Breast epithelium (tissue), 3 donors: ENCODE measurements around the gene DBR1.

Source experiments
- CTCF ChIP-seq, 3 donors: fragments of 450-650 bp; IDR thresholded peaks; one replicate each; pipeline ENCODE4 v1.5.1; 2016 to 2017; ENCODE audit warnings: antibody characterized with exemption in 3 of 3, mild to moderate bottlenecking in 3 of 3, moderate library complexity in 3 of 3
- POLR2A ChIP-seq: fragments of 450-650 bp; IDR thresholded peaks from one replicate; pipeline ENCODE4 v1.6.1; 2016; ENCODE audit warnings: antibody characterized with exemption, mild to moderate bottlenecking, moderate library complexity
- POLR2AphosphoS5 ChIP-seq, 3 donors: sonication (generic); formaldehyde crosslinking; IDR thresholded peaks; one replicate each; pipeline ENCODE4 v1.6.1; 2017; ENCODE audit warnings: antibody characterized with exemption in 3 of 3

DNA sequence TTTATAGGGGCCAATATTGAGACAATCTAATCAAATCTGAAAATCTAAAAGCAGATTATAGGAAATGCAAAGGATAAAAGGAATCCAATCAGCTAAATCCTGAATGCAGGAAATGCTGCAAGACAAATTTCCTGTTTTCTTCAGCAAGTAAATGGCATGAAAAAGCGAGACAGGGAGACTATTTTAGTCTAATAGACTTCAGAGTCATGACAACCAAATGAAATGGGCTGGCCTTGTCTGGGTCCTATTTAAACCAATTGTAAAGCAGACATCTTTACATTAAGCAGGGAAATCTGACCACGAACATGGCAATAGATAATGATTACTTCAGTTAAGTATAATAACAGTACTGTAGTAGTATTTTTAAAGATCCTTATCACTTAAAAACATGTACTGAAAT, 2.1 kb downstream of the DBR1 start:
- TF ChIP-seq CTCF (IDR thresholded peaks at IDR 0.05) (no peak), POLR2A (no peak), POLR2AphosphoS5 (IDR thresholded peaks at IDR 0.05) (no peak)
